GM19438 (cell line): ENCODE results near the gene GPR68.
"Not testable (repeated sequence)": the region's sequence is repeated elsewhere in the genome, so short reads cannot be mapped to it uniquely, and the experiment has no call there.

Experiments used
- ATAC-seq: cut with Tn5 transposase; IDR thresholded peaks from one replicate; pipeline ENCODE4 v1.9.1; 2021; ENCODE audit warnings: low read depth; ENCODE audit not compliant: unreplicated experiment

Gene GPR68

GRCh38 chr14:91202234-91202974, 42.1 kb downstream of the GPR68 start:
- ATAC-seq = no peak

GRCh38 chr14:91200802-91201201, 43.7 kb downstream of the GPR68 start:
- not testable (repeated sequence) for ATAC-seq

GRCh38 chr14:91197631-91198030, 46.9 kb downstream of the GPR68 start:
- ATAC-seq = no peak

GRCh38 chr14:91195881-91196280, 48.6 kb downstream of the GPR68 start:
- ATAC-seq = no peak

- ATAC-seq = no peak
Observed at GRCh38 chr14:91193069-91193468, 51.4 kb downstream of the GPR68 start.

GRCh38 chr14:91190853-91191252, 53.7 kb downstream of the GPR68 start:
- no peak for ATAC-seq

- ATAC-seq = no peak
Observed at GRCh38 chr14:91187271-91187670, 57.2 kb downstream of the GPR68 start.

GRCh38 chr14:91186515-91187066, 57.9 kb downstream of the GPR68 start:
- no peak for ATAC-seq

- ATAC-seq = no peak
Observed at GRCh38 chr14:91185721-91186120, 58.8 kb downstream of the GPR68 start.

- no peak for ATAC-seq
Observed at GRCh38 chr14:91184559-91184958, 59.9 kb downstream of the GPR68 start.

- not testable (repeated sequence) for ATAC-seq
Observed at GRCh38 chr14:91182753-91183152, 61.8 kb downstream of the GPR68 start.
